ENCODE measurements around the gene IFIT2. TPM values are rescaled to one million over a fixed set of nuclear protein-coding genes. Genes with fewer than 3 reads are reported as not detected.
A peak's percentile ranks its signal among the peaks of the same experiment; 100 is the strongest.

The IFIT2 gene
- total RNA-seq, 2 donors from 2014 or later: 4.1 TPM

DNA sequence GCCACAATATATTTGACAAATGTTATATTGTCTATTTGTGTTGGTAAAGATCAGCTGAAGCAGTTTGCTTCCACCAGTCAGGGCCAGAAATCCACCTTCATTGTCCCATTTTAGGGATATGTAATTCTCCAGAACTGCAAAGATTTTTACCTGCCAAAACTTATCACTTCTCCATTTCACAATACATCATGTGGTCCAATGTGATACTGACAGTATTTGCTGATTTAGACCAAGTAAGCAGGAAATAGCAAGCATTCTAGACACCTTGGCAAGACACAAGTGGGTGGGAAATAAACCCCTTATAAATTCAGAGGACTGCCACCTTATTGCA, 31.7 kb upstream of the IFIT2 start:
- no peaks in the 10 kb centered on the region for H3K9me3 ChIP-seq
- H3K4me1 ChIP-seq (replicated peaks): no peaks in the 10 kb centered on the region
- H3K4me3 ChIP-seq: no peak overlapping the region
- H3K27ac ChIP-seq: no peak overlapping the region
- TF ChIP-seq, protein P1, sequence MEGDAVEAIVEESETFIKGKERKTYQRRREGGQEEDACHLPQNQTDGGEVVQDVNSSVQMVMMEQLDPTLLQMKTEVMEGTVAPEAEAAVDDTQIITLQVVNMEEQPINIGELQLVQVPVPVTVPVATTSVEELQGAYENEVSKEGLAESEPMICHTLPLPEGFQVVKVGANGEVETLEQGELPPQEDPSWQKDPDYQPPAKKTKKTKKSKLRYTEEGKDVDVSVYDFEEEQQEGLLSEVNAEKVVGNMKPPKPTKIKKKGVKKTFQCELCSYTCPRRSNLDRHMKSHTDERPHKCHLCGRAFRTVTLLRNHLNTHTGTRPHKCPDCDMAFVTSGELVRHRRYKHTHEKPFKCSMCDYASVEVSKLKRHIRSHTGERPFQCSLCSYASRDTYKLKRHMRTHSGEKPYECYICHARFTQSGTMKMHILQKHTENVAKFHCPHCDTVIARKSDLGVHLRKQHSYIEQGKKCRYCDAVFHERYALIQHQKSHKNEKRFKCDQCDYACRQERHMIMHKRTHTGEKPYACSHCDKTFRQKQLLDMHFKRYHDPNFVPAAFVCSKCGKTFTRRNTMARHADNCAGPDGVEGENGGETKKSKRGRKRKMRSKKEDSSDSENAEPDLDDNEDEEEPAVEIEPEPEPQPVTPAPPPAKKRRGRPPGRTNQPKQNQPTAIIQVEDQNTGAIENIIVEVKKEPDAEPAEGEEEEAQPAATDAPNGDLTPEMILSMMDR (IDR thresholded peaks at IDR 0.05): no peak
- TF ChIP-seq POLR2AphosphoS5 (IDR thresholded peaks at IDR 0.05): no peak
- no peak for TF ChIP-seq POLR2A (IDR thresholded peaks at IDR 0.05)
- intact Hi-C loops (cut with DNase I): no loop called here
- DNase-seq (ENCODE audit: low spot score): no peak
- H3K36me3 ChIP-seq: no peaks in the 10 kb centered on the region
- no peaks in the 10 kb centered on the region for H3K27me3 ChIP-seq (replicated peaks; ENCODE audit: insufficient read depth)

DNA sequence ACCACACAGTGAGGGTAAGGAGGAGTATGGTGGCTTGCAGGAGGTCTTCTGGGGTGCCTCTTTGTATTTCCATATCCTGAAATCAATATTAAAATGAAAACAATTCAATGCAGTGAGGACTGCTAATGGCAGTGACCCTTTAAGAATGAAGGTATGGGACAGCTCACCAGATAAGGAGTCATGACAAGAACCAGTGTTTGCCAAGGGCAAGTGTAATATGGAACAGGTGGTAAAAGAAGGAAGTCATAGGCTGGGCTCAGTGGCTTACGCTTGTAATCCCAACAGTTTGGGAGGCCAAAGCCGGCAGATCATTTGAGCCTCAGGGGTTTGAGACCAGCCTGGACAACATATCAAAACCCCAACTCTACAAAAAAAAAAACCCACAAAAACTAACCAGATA, 30.3 kb upstream of the IFIT2 start:
- DNase-seq (ENCODE audit: low spot score): no peak
- TF ChIP-seq POLR2AphosphoS5 (IDR thresholded peaks at IDR 0.05): no peak
- TF ChIP-seq, protein P1 (IDR thresholded peaks at IDR 0.05): no peak
- no peak for TF ChIP-seq POLR2A (IDR thresholded peaks at IDR 0.05)
- H3K36me3 ChIP-seq: no peaks in the 10 kb centered on the region
- H3K4me3 ChIP-seq: no peak overlapping the region
- H3K4me1 ChIP-seq (replicated peaks): no peaks in the 10 kb centered on the region
- no peaks in the 10 kb centered on the region for H3K9me3 ChIP-seq
- H3K27me3 ChIP-seq (replicated peaks; ENCODE audit: insufficient read depth): no peaks in the 10 kb centered on the region
- H3K27ac ChIP-seq: no peak overlapping the region
- intact Hi-C loops (cut with DNase I): no loop called here
- 96% methylated on average over 2 of the region's 2 CpGs for WGBS

DNA sequence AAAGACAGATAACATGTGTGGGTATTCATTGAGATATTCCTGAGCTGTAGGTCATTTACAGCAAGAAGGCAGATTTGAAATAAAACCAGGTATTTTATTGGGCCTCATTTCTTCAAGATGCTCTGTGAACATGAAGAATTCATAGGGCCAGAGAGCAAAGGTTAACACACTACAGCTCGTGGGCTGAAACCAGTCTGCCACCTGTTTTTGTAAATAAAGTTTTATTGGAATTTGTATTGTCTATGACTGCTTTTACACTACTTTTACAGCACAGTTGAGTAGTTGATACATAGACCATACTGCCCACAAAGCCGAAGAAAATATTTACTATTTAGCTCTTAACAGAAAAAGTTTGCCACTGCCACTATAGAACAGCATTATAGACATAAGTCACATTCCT, 28.2 kb upstream of the IFIT2 start:
- Histone ChIP-seq H3K36me3 (no peaks in the 10 kb centered on the region), H3K27ac (no peak overlapping the region), H3K4me1 (replicated peaks) (no peaks in the 10 kb centered on the region), H3K4me3 (no peak overlapping the region), H3K9me3 (no peaks in the 10 kb centered on the region), H3K27me3 (replicated peaks; ENCODE audit: insufficient read depth) (no peaks in the 10 kb centered on the region)
- TF ChIP-seq, protein P1 (IDR thresholded peaks at IDR 0.05): no peak
- no peak for TF ChIP-seq POLR2AphosphoS5 (IDR thresholded peaks at IDR 0.05)
- no peak for TF ChIP-seq POLR2A (IDR thresholded peaks at IDR 0.05)
- intact Hi-C loops (cut with DNase I): no loop called here
- WGBS: 63% methylated on average over 2 of the region's 2 CpGs
- DNase-seq (ENCODE audit: low spot score): no peak

DNA sequence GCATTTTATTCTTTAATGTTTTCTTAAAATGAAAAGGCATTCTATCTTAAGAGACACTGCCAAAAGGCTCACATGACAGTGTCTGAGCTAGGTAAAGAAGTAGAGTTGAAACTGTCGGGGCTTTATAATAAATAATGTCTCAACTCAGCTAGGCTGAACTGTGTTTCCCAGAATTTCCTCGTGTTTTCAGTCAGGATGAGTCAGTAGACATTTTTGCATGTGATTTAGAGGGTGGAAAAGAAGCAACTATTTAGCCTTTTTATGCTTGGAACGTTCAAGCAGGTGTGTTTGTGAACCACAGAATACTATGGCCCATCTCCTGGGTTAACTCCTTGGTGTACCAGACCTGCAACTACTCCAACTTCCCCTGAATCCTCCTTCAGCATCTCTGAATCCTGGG, 26.9 kb upstream of the IFIT2 start:
- 23% methylated on average over 3 of the region's 3 CpGs for WGBS
- intact Hi-C loops (cut with DNase I): no loop called here
- H3K27ac ChIP-seq: no peak overlapping the region

DNA sequence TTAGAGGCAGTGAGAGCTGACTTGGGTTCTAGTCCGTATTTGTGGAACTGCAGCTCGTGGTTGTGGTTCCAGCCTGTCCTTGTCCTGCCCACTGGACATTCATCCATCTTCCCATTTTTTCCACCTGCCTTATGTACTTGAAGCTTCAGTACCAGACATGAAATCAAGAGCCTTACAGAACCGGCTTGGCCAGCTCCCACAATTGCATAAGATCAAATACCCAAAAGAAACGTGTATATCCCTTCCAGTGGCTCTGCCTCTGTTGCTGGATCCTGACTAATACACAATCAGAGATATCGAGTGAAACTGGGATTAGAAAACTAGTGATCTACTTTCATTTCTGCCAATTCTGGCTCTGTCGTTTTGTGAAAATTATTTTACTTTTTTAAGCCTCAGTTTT, 26.5 kb upstream of the IFIT2 start:
- H3K9me3 ChIP-seq: no peaks in the 10 kb centered on the region
- DNase-seq (ENCODE audit: low spot score): peak; percentile 63
- H3K36me3 ChIP-seq: no peaks in the 10 kb centered on the region
- no peaks in the 10 kb centered on the region for H3K27me3 ChIP-seq (replicated peaks; ENCODE audit: insufficient read depth)
- intact Hi-C loops (cut with DNase I): no loop called here
- no peak overlapping the region for H3K4me3 ChIP-seq
- peak; percentile 33 for TF ChIP-seq POLR2AphosphoS5 (IDR thresholded peaks at IDR 0.05)
- TF ChIP-seq POLR2A (IDR thresholded peaks at IDR 0.05): no peak
- WGBS: 60% methylated on average over 6 of the region's 6 CpGs
- no peaks in the 10 kb centered on the region for H3K4me1 ChIP-seq (replicated peaks)
- no peak overlapping the region for H3K27ac ChIP-seq

More for the DNA sequence above, 26.9 kb upstream of the IFIT2 start:
- Histone ChIP-seq H3K27me3 (replicated peaks; ENCODE audit: insufficient read depth) (no peaks in the 10 kb centered on the region), H3K4me1 (replicated peaks) (no peaks in the 10 kb centered on the region), H3K9me3 (no peaks in the 10 kb centered on the region), H3K4me3 (no peak overlapping the region), H3K36me3 (no peaks in the 10 kb centered on the region)
- DNase-seq (ENCODE audit: low spot score): no peak
- TF ChIP-seq POLR2AphosphoS5 (IDR thresholded peaks at IDR 0.05): no peak
- TF ChIP-seq, protein P1 (IDR thresholded peaks at IDR 0.05): no peak
- no peak for TF ChIP-seq POLR2A (IDR thresholded peaks at IDR 0.05)
